DOHH2 (cell line): ENCODE measurements around the gene IGF2BP3.

Source experiments
- H3F3A ChIP-seq: fragments of 200-600 bp; sonication (generic), shearing (Covaris generic); 2 replicates; pipeline ENCODE4 v1.6.0; 2016; ENCODE audit warnings: antibody characterized with exemption, mild to moderate bottlenecking; ENCODE audit not compliant: control insufficient read depth, insufficient read depth
- H3K27ac ChIP-seq: fragments of 200-600 bp; sonication (generic); 2 replicates; pipeline ENCODE4 v1.5.1; 2014; ENCODE audit warnings: low read depth, mild to moderate bottlenecking, low read length, moderate library complexity
- H3K27me3 ChIP-seq: fragments of 200-600 bp; sonication (generic); 2 replicates; pipeline ENCODE4 v1.6.1; 2014; ENCODE audit warnings: mild to moderate bottlenecking, low read length, mixed read lengths; ENCODE audit not compliant: control insufficient read depth
- H3K36me3 ChIP-seq: fragments of 200-600 bp; sonication (generic); 2 replicates; pipeline ENCODE4 v1.6.1; 2014; ENCODE audit warnings: mild to moderate bottlenecking, low read length, moderate library complexity, mixed read lengths; ENCODE audit not compliant: control insufficient read depth
- H3K4me1 ChIP-seq: fragments of 200-600 bp; sonication (generic); 2 replicates; pipeline ENCODE4 v1.6.1; 2014; ENCODE audit warnings: mild to moderate bottlenecking, low read length, mixed read lengths; ENCODE audit not compliant: control insufficient read depth
- H3K4me2 ChIP-seq: fragments of 200-600 bp; sonication (generic); 2 replicates; pipeline ENCODE4 v1.6.0; 2014; ENCODE audit warnings: mild to moderate bottlenecking, low read length, moderate library complexity
- H3K4me3 ChIP-seq: fragments of 200-600 bp; sonication (generic); 2 replicates; pipeline ENCODE4 v1.5.1; 2014; ENCODE audit warnings: mild to moderate bottlenecking, low read length, mixed read lengths
- H3K79me2 ChIP-seq: fragments of 200-600 bp; sonication (generic); 2 replicates; pipeline ENCODE4 v1.6.1; 2014; ENCODE audit warnings: mild to moderate bottlenecking, low read length, mixed read lengths; ENCODE audit not compliant: control insufficient read depth
- H3K9me2 ChIP-seq: fragments of 200-600 bp; sonication (generic); replicated peaks from 2 replicates; pipeline ENCODE4 v1.6.1; 2014; ENCODE audit warnings: mild to moderate bottlenecking, low read length, mixed read lengths; ENCODE audit not compliant: control insufficient read depth
- H3K9me3 ChIP-seq: fragments of 200-600 bp; sonication (generic); 2 replicates; pipeline ENCODE4 v1.6.1; 2014; ENCODE audit warnings: antibody characterized with exemption, low read length, mixed read lengths; ENCODE audit not compliant: control insufficient read depth, insufficient read depth
- H4K20me1 ChIP-seq: fragments of 200-600 bp; sonication (generic); 2 replicates; pipeline ENCODE4 v1.6.0; 2014; ENCODE audit warnings: low read depth, mild to moderate bottlenecking, antibody characterized with exemption, low read length, moderate library complexity; ENCODE audit not compliant: control insufficient read depth, insufficient read depth
- EZH2phosphoT487 ChIP-seq: fragments of 200-600 bp; sonication (generic); IDR thresholded peaks from 2 replicates; pipeline ENCODE4 v1.6.1; 2017; ENCODE audit warnings: borderline replicate concordance, mild to moderate bottlenecking, antibody characterized with exemption, low read length, moderate library complexity, mixed read lengths
- TF ChIP-seq, protein P1 (sequence below): fragments of 200-600 bp; sonication (generic); IDR thresholded peaks from one replicate; pipeline ENCODE4 v1.5.1; 2014; ENCODE audit warnings: antibody characterized with exemption, mild to moderate bottlenecking, low read depth, low read length; ENCODE audit not compliant: poor library complexity, severe bottlenecking

Gene IGF2BP3

DNA sequence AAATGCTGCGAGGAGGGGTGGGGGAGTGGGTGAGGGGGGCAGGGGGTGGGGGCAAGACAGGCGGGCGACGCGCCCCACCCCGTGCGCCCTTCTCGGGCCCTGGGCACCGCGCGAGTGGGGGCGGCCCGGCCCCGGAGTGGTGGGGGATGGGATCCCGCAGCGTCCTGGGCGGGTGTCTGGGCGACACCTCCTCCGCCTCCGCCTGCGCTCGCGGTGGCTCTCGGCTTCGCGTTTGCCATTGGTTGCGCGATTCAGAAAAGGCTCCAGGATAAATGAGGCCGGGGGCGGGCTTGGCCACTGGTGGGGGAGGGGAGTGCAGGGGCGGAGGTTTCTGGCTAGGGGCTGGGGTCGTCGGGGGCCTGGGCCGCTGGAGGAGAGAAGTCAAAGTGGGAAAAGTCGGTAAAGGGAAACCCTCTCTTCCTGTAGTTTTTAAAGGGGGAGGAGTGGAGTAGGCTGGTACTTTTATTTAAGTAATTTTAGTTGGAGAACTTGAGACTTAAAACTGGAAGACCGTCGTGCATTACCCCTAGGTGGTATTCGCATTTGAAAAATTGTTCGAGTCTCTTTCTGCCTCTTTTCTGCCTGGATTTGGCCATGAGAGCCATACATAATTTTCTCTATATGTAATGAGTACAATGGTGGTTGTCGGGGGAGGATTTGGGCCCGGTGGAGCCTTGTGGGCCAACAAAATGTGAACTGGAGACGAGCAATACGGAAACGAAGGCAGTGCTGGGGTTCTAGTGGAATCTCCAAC lies 992 bp upstream of the IGF2BP3 start:
- Histone ChIP-seq H3F3A (peaks cover 38% of the 10 kb centered on the region), H3K4me3 (peak overlapping the region; percentile 75), H3K9me2 (no peaks in the 10 kb centered on the region), H3K4me1 (peaks cover 22% of the 10 kb centered on the region), H4K20me1 (peaks cover 25% of the 10 kb centered on the region), H3K27me3 (no peaks in the 10 kb centered on the region), H3K36me3 (peaks cover 61% of the 10 kb centered on the region), H3K79me2 (peaks cover 86% of the 10 kb centered on the region), H3K4me2 (peak overlapping the region; percentile 94), H3K27ac (peak overlapping the region; percentile 95), H3K9me3 (no peaks in the 10 kb centered on the region)
- no peak for TF ChIP-seq EZH2phosphoT487

DNA sequence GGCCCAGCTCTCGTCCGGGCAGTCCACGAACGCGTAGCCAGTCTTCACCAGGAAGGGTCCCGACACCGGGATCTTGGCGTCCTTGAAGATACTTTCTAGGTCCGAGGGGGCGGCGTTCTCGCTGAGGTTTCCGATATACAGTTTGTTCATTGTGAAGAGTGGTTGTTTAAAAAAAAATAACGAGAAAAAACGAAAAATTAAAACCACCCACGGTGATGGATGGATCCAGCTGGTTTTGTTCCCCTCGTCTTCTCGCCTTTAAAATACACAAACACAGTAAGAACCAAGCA lies 385 bp downstream of the IGF2BP3 start:
- H4K20me1 ChIP-seq = peaks cover 39% of the 10 kb centered on the region
- no peaks in the 10 kb centered on the region for H3K27me3 ChIP-seq
- peaks cover 86% of the 10 kb centered on the region for H3K79me2 ChIP-seq
- peak overlapping the region; percentile 75 for H3K4me3 ChIP-seq
- H3K4me1 ChIP-seq = peaks cover 34% of the 10 kb centered on the region
- H3K4me2 ChIP-seq = peak overlapping the region; percentile 94
- no peaks in the 10 kb centered on the region for H3K9me3 ChIP-seq
- H3K36me3 ChIP-seq = peaks cover 74% of the 10 kb centered on the region
- no peaks in the 10 kb centered on the region for H3K9me2 ChIP-seq
- peaks cover 34% of the 10 kb centered on the region for H3F3A ChIP-seq
- H3K27ac ChIP-seq = peak overlapping the region; percentile 95
- TF ChIP-seq, protein P1, sequence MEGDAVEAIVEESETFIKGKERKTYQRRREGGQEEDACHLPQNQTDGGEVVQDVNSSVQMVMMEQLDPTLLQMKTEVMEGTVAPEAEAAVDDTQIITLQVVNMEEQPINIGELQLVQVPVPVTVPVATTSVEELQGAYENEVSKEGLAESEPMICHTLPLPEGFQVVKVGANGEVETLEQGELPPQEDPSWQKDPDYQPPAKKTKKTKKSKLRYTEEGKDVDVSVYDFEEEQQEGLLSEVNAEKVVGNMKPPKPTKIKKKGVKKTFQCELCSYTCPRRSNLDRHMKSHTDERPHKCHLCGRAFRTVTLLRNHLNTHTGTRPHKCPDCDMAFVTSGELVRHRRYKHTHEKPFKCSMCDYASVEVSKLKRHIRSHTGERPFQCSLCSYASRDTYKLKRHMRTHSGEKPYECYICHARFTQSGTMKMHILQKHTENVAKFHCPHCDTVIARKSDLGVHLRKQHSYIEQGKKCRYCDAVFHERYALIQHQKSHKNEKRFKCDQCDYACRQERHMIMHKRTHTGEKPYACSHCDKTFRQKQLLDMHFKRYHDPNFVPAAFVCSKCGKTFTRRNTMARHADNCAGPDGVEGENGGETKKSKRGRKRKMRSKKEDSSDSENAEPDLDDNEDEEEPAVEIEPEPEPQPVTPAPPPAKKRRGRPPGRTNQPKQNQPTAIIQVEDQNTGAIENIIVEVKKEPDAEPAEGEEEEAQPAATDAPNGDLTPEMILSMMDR = no peak
- TF ChIP-seq EZH2phosphoT487 = no peak

DNA sequence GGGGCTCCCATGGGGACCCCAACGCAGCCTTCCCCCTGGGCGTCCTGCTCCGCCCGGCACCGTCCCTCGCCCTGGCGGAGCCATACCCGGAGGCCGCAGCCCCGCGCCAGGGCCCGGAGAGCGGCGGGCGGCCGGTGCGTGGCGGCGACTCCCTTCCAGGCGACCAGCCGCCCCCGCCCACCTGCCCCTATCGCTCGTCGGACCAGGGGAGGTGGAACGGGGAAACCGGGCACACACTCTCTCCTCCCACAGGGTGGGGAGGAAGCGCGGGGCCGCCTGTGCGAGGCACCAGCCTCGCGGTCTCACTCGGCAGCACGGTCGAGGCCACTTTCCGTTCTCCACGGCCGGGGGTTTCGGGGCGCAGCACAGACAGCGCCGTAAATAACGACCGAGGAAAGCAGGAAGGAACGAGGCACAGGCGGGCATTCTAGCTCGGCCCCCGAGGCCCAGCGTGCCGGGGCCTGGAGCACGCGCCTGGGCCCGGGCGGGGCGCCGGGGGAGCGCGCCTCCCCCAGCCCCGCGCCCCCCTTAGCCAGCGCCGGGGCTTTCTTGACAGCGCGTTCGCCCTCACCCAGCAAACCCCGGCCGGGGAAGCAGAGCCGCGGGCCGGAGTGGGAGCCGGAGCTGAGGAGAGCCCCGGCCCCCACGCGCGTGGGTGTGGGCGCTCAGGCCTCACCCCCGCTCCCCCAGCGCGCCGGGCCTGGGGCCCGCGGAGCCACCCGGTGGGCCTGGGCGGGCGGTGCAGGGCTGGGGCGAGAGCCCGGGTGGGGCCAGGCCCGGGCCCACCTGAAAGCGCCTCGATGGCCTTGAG lies 936 bp downstream of the IGF2BP3 start:
- peak overlapping the region; percentile 95 for H3K27ac ChIP-seq
- H3K79me2 ChIP-seq = peaks cover 88% of the 10 kb centered on the region
- peaks cover 42% of the 10 kb centered on the region for H4K20me1 ChIP-seq

More for the DNA sequence above, 936 bp downstream of the IGF2BP3 start:
- TF ChIP-seq EZH2phosphoT487 = no peak
- TF ChIP-seq, protein P1 = peak; percentile 33
- Histone ChIP-seq H3K9me3 (no peaks in the 10 kb centered on the region), H3K4me1 (peaks cover 37% of the 10 kb centered on the region), H3K27me3 (no peaks in the 10 kb centered on the region), H3F3A (peaks cover 32% of the 10 kb centered on the region), H3K4me3 (peak overlapping the region; percentile 75), H3K9me2 (no peaks in the 10 kb centered on the region), H3K4me2 (peak overlapping the region; percentile 94), H3K36me3 (peaks cover 78% of the 10 kb centered on the region)
